HL-60 (cell line): ENCODE results near the gene FRMPD2.
"Not testable (repeated sequence)": the region's sequence is repeated elsewhere in the genome, so short reads cannot be mapped to it uniquely, and the experiment has no call there.

Source experiments
- DNase-seq, 2 experiments: peaks; one replicate each; pipeline ENCODE4 v3.0.0-alpha.2; 2010 to 2020; ENCODE audit warnings: low read depth in 1 of 2, low spot score in 1 of 2
- H3K27ac ChIP-seq: fragments of 250-450 bp; sonication (Bioruptor Pico); replicated peaks from 2 replicates; pipeline ENCODE4 v1.5.1; 2020; ENCODE audit warnings: mild to moderate bottlenecking, moderate library complexity
- H3K27me3 ChIP-seq: fragments of 250-450 bp; sonication (Bioruptor Pico); 2 replicates; pipeline ENCODE4 v1.5.1; 2021; ENCODE audit warnings: mild to moderate bottlenecking, moderate library complexity; ENCODE audit not compliant: insufficient read depth, poor library complexity, severe bottlenecking
- H3K4me3 ChIP-seq: replicated peaks from 2 replicates; pipeline ENCODE4 v1.5.1; 2011; ENCODE audit warnings: mild to moderate bottlenecking, control low read depth, low read length; ENCODE audit not compliant: insufficient read depth
- CTCF ChIP-seq: IDR thresholded peaks from one replicate; pipeline ENCODE4 v1.5.1; 2011; ENCODE audit warnings: low read length, control low read depth, inconsistent platforms; ENCODE audit not compliant: insufficient read depth
- GABPA ChIP-seq: IDR thresholded peaks from 2 replicates; pipeline ENCODE4 v1.6.1; 2012; ENCODE audit warnings: low read depth
- POLR2AphosphoS5 ChIP-seq: IDR thresholded peaks from 2 replicates; pipeline ENCODE4 v1.6.1; 2012; ENCODE audit warnings: low read depth
- REST ChIP-seq: IDR thresholded peaks from 2 replicates; pipeline ENCODE4 v1.6.1; 2012; ENCODE audit warnings: low read depth; ENCODE audit not compliant: insufficient replicate concordance
- SPI1 ChIP-seq: IDR thresholded peaks from 2 replicates; pipeline ENCODE4 v1.6.1; 2012; ENCODE audit warnings: low read depth, mild to moderate bottlenecking, borderline replicate concordance

FRMPD2 gene

GRCh38 chr10:48187713-48188485 lies 86.6 kb downstream of the FRMPD2 start:
- Histone ChIP-seq H3K27me3 (no peaks in the 10 kb centered on the region), H3K27ac (no peak overlapping the region), H3K4me3 (no peak overlapping the region)
- no peak for DNase-seq
- no peak for TF ChIP-seq REST
- no peak for TF ChIP-seq CTCF
- TF ChIP-seq GABPA, result no peak
- TF ChIP-seq POLR2AphosphoS5, result no peak
- no peak for TF ChIP-seq SPI1

- no peak for DNase-seq
Measured at GRCh38 chr10:48187126-48187525, 87.4 kb downstream of the FRMPD2 start.

GRCh38 chr10:48186264-48186804 lies 88.2 kb downstream of the FRMPD2 start:
- H3K4me3 ChIP-seq, H3K27ac ChIP-seq, DNase-seq, H3K27me3 ChIP-seq: not testable (repeated sequence)

More at GRCh38 chr10:48187126-48187525, 87.4 kb downstream of the FRMPD2 start:
- Histone ChIP-seq H3K27me3 (no peaks in the 10 kb centered on the region), H3K4me3 (no peak overlapping the region), H3K27ac (no peak overlapping the region)
- TF ChIP-seq CTCF (no peak), POLR2AphosphoS5 (no peak), REST (no peak), GABPA (no peak), SPI1 (no peak)

- no peak for TF ChIP-seq SPI1
- TF ChIP-seq POLR2AphosphoS5, result no peak
- no peak for TF ChIP-seq REST
- TF ChIP-seq CTCF, result no peak
- TF ChIP-seq GABPA, result no peak
- Histone ChIP-seq H3K27ac (no peak overlapping the region), H3K27me3 (no peaks in the 10 kb centered on the region), H3K4me3 (no peak overlapping the region)
- no peak for DNase-seq
Measured at GRCh38 chr10:48184224-48184623, 90.3 kb downstream of the FRMPD2 start.

GRCh38 chr10:48172715-48173114 lies 101.8 kb downstream of the FRMPD2 start:
- not testable (repeated sequence) for DNase-seq, H3K27ac ChIP-seq, H3K27me3 ChIP-seq, H3K4me3 ChIP-seq

- not testable (repeated sequence) for H3K4me3 ChIP-seq, H3K27ac ChIP-seq, DNase-seq, H3K27me3 ChIP-seq
Measured at GRCh38 chr10:48160670-48161069, 113.8 kb downstream of the FRMPD2 start.
